ENCODE results near the gene MAP1A. TPM values are rescaled to one million over a fixed set of nuclear protein-coding genes. Genes with fewer than 3 reads are reported as not detected.

Gene MAP1A
- total and polyA plus RNA-seq, 2 of the 13 experiments (the other 11 are each of a cell fraction or from before 2014, with no cell fraction given), result 0.01 to 0.07 TPM

DNA sequence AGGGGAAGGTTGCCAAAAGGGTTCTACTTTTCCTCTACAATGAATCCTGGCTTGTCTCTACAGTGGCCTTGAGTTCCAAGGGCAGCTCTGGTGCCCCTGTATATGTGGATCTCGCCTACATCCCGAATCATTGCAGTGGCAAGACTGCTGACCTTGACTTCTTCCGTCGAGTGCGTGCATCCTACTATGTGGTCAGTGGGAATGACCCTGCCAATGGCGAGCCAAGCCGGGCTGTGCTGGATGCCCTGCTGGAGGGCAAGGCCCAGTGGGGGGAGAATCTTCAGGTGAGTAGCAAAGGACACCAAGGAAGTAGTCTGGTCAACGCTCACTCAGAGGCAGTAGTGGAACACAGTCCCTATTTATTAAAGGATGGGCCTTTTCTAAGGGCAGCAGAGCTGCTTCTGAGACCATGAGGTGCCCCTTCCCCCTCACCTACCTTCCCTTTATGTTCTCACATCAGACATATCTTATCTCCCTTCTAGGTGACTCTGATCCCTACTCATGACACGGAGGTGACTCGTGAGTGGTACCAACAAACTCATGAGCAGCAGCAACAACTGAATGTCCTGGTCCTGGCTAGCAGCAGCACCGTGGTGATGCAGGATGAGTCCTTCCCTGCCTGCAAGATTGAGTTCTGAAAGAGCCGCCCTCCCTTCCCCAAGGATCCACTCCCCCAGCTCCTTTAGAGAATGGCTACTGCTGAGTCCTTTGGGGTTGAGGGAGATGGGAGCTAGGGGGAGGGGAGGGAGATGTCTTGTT is 12.4 kb downstream of the MAP1A start:
- FAIRE-seq, result no peak
- TF ChIP-seq ZNF354B (CRISPR knock-in tag; IDR thresholded peaks at IDR 0.05) (no peak), SP1 (IDR thresholded peaks at IDR 0.05) (no peak), SP1 (CRISPR knock-in tag; IDR thresholded peaks at IDR 0.05) (no peak)
- TF ChIP-seq, protein P1, sequence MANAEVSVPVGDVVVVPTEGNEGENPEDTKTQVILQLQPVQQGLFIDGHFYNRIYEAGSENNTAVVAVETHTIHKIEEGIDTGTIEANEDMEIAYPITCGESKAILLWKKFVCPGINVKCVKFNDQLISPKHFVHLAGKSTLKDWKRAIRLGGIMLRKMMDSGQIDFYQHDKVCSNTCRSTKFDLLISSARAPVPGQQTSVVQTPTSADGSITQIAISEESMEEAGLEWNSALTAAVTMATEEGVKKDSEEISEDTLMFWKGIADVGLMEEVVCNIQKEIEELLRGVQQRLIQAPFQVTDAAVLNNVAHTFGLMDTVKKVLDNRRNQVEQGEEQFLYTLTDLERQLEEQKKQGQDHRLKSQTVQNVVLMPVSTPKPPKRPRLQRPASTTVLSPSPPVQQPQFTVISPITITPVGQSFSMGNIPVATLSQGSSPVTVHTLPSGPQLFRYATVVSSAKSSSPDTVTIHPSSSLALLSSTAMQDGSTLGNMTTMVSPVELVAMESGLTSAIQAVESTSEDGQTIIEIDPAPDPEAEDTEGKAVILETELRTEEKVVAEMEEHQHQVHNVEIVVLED (CRISPR knock-in tag; IDR thresholded peaks at IDR 0.05; ENCODE audit: borderline replicate concordance), result no peak
- Histone ChIP-seq H4K20me1 (ENCODE audit: insufficient read depth, low read length) (no peaks in the 10 kb centered on the region), H3K27ac (ENCODE audit: extremely low read length, insufficient read depth, low read length) (no peak overlapping the region), H3K27me3 (ENCODE audit: control insufficient read depth in 1 of 2, insufficient read depth in 2 of 2, low read length in 2 of 2) (peaks cover 1 to 23% of the 10 kb centered on the region in 2 experiments; a peak in 4 of 5 replicates), H3K4me3 (replicated peaks in 1 of 3; ENCODE audit: insufficient read depth in 1 of 3, low read depth in 2 of 3, low read length in 3 of 3) (no peak overlapping the region), H3K79me2 (ENCODE audit: insufficient read depth, low read length) (no peaks in the 10 kb centered on the region), H3K36me3 (replicated peaks in 1 of 2; ENCODE audit: control insufficient read depth in 1 of 2, insufficient read depth in 2 of 2, low read length in 2 of 2) (0 out of 5 replicates have a peak, but pooled peaks cover 0 to 3% of the 10 kb centered on the region in 2 experiments), H3K4me1 (ENCODE audit: insufficient read depth, low read length) (no peaks in the 10 kb centered on the region), H3K4me2 (ENCODE audit: low read depth, low read length) (no peak overlapping the region), H2AFZ (ENCODE audit: low read length) (no peak overlapping the region), H3K9ac (ENCODE audit: insufficient read depth, low read depth, low read length) (no peak overlapping the region), H3K9me3 (ENCODE audit: low read length) (no peaks in the 10 kb centered on the region)
- no peak for ATAC-seq
- ChIA-PET CTCF (ENCODE audit: low intra/inter-chr PET ratio, low total read pairs) (no interaction called here), POLR2A (no interaction called here)
- 40% methylated on average over 7 of the region's 12 CpGs for WGBS (ENCODE audit: low lambda C conversion rate)
- no TSS peak for BruUV-seq (replicated peaks)
- in situ Hi-C loops (cut with HindIII; ENCODE audit: extremely low pct_ligation_motif_present, low pct_unique_long_range_greater_than_20kb), result no loop called here
- DNase-seq (ENCODE audit: low spot score), result no peak
- intact Hi-C loops (cut with micrococcal nuclease; ENCODE audit: unreplicated experiment), result no loop called here

DNA sequence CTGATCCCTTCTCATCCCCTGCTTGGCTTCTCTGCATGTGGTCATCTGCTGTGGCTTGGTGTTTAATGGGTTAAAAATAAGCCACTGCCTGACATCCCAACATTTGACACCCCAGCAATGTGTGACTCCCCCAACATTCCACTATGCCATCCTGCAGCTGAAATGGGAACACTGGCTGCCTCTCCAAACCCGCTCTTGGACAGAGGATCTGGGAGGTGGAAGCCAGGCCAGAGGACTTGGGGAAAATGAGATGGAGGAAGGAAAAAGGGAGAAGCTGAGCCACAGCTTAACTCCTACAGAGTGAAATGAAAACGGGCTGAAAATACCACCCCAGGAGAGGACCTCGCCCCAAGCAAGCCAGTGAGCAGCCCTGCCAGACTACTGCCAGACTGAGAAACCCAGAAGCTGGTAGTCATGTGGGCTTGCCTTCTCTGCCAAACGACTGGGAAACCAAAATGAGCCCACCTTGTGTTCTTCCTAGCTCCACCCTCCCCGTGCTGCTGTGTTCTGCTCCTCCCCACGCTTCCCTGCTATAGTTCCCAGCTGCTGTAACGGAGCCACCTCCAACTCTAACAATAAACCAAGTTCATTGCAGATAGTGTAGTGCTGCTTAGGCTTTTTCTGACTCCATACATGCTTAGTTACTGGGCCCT is 13.7 kb downstream of the MAP1A start:
- Histone ChIP-seq H3K27ac (ENCODE audit: extremely low read length, insufficient read depth, low read length) (no peak overlapping the region), H3K27me3 (ENCODE audit: control insufficient read depth in 1 of 2, insufficient read depth in 2 of 2, low read length in 2 of 2) (peaks cover 1 to 13% of the 10 kb centered on the region in 2 experiments; a peak in 4 of 5 replicates), H3K4me2 (ENCODE audit: low read depth, low read length) (no peak overlapping the region), H3K4me3 (replicated peaks in 1 of 3; ENCODE audit: insufficient read depth in 1 of 3, low read depth in 2 of 3, low read length in 3 of 3) (no peak overlapping the region), H3K79me2 (ENCODE audit: insufficient read depth, low read length) (no peaks in the 10 kb centered on the region), H2AFZ (ENCODE audit: low read length) (no peak overlapping the region), H3K9ac (ENCODE audit: insufficient read depth, low read depth, low read length) (no peak overlapping the region), H3K36me3 (replicated peaks in 1 of 2; ENCODE audit: control insufficient read depth in 1 of 2, insufficient read depth in 2 of 2, low read length in 2 of 2) (0 out of 5 replicates have a peak, but pooled peaks cover 0 to 3% of the 10 kb centered on the region in 2 experiments), H3K4me1 (ENCODE audit: insufficient read depth, low read length) (no peaks in the 10 kb centered on the region), H3K9me3 (ENCODE audit: low read length) (no peaks in the 10 kb centered on the region), H4K20me1 (ENCODE audit: insufficient read depth, low read length) (no peaks in the 10 kb centered on the region)
- in situ Hi-C loops (cut with HindIII; ENCODE audit: extremely low pct_ligation_motif_present, low pct_unique_long_range_greater_than_20kb), result no loop called here
- no TSS peak for BruUV-seq (replicated peaks)
- WGBS (ENCODE audit: low lambda C conversion rate), result 19% methylated on average over 6 of the region's 7 CpGs
- FAIRE-seq (no peak), DNase-seq (ENCODE audit: low spot score) (no peak), ATAC-seq (no peak)
- CTCF ChIA-PET (ENCODE audit: low intra/inter-chr PET ratio, low total read pairs), result no interaction called here
- POLR2A ChIA-PET, result no interaction called here
- intact Hi-C loops (cut with micrococcal nuclease; ENCODE audit: unreplicated experiment), result no loop called here
- TF ChIP-seq, protein P2, sequence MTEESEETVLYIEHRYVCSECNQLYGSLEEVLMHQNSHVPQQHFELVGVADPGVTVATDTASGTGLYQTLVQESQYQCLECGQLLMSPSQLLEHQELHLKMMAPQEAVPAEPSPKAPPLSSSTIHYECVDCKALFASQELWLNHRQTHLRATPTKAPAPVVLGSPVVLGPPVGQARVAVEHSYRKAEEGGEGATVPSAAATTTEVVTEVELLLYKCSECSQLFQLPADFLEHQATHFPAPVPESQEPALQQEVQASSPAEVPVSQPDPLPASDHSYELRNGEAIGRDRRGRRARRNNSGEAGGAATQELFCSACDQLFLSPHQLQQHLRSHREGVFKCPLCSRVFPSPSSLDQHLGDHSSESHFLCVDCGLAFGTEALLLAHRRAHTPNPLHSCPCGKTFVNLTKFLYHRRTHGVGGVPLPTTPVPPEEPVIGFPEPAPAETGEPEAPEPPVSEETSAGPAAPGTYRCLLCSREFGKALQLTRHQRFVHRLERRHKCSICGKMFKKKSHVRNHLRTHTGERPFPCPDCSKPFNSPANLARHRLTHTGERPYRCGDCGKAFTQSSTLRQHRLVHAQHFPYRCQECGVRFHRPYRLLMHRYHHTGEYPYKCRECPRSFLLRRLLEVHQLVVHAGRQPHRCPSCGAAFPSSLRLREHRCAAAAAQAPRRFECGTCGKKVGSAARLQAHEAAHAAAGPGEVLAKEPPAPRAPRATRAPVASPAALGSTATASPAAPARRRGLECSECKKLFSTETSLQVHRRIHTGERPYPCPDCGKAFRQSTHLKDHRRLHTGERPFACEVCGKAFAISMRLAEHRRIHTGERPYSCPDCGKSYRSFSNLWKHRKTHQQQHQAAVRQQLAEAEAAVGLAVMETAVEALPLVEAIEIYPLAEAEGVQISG (CRISPR knock-in tag; IDR thresholded peaks at IDR 0.05), result no peak

Measured in HepG2 (cell line).